ENCODE measurements around the gene SOX15. TPM values are rescaled to one million over a fixed set of nuclear protein-coding genes. Genes with fewer than 3 reads are reported as not detected.

Gene SOX15
- total and polyA plus RNA-seq, 7 donors = 0.11 to 0.71 (median 0.20) TPM

DNA sequence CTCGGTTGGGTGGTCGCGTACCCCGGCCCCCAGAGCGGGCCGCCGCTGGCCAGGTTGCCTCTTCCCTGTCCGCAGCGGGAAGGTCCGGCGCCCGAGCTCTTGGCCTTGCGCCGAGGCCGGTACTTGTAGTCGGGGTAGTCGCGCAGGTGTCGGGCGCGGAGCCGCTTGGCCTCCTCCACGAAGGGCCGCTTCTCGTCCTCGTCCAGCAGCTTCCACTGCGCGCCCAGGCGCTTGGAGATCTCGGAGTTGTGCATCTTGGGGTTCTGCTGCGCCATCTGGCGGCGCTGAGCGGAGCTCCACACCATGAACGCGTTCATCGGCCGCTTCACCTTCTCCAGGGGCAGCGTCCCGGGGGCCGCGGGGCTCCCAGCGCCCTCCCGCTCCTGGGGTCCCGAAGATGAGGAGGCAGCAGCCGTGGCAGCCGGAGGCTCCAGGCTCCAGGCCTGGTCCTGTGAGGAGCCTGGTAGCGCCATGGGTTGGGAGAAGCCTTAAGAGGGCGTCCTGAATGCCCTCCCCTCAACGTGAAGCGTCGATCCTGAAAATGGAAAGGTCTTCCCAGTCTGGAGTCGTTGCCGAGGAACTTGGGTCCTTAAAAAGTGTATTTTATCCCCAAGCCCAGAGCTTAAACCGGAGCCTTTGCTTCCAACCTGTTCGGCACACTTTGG lies 558 bp downstream of the SOX15 start:
- ATAC-seq = peak; percentile 78 to 90 (median 84)
- TF ChIP-seq, protein P1, sequence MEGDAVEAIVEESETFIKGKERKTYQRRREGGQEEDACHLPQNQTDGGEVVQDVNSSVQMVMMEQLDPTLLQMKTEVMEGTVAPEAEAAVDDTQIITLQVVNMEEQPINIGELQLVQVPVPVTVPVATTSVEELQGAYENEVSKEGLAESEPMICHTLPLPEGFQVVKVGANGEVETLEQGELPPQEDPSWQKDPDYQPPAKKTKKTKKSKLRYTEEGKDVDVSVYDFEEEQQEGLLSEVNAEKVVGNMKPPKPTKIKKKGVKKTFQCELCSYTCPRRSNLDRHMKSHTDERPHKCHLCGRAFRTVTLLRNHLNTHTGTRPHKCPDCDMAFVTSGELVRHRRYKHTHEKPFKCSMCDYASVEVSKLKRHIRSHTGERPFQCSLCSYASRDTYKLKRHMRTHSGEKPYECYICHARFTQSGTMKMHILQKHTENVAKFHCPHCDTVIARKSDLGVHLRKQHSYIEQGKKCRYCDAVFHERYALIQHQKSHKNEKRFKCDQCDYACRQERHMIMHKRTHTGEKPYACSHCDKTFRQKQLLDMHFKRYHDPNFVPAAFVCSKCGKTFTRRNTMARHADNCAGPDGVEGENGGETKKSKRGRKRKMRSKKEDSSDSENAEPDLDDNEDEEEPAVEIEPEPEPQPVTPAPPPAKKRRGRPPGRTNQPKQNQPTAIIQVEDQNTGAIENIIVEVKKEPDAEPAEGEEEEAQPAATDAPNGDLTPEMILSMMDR (IDR thresholded peaks at IDR 0.05) = peak; percentile 87
- DNase-seq = peak; percentile 87 to 93
- Histone ChIP-seq H3K27ac (peak overlapping the region; percentile 69), H3K9me3 (no peaks in the 10 kb centered on the region), H3K4me3 (peak overlapping the region; percentile 58), H3K36me3 (ENCODE audit: insufficient read depth in 1 of 2, low read depth in 1 of 2) (peaks cover 18 to 66% of the 10 kb centered on the region in 2 donors), H3K27me3 (ENCODE audit: insufficient read depth in 3 of 3, low read length in 2 of 3) (no peaks in the 10 kb centered on the region), H3K4me1 (peaks cover 40% of the 10 kb centered on the region)
- intact Hi-C loops (cut with DNase I) = loop anchor here in 1 of 2 donors (2.0 to 10.0 kb wide), 2 partner anchors 75 to 355 kb away; partner anchors contain the start of genes DVL2 and PHF23
- WGBS, 3 donors = 11 to 13% (median 12%) methylated on average over 49 to 56 of the region's 56 CpGs

DNA sequence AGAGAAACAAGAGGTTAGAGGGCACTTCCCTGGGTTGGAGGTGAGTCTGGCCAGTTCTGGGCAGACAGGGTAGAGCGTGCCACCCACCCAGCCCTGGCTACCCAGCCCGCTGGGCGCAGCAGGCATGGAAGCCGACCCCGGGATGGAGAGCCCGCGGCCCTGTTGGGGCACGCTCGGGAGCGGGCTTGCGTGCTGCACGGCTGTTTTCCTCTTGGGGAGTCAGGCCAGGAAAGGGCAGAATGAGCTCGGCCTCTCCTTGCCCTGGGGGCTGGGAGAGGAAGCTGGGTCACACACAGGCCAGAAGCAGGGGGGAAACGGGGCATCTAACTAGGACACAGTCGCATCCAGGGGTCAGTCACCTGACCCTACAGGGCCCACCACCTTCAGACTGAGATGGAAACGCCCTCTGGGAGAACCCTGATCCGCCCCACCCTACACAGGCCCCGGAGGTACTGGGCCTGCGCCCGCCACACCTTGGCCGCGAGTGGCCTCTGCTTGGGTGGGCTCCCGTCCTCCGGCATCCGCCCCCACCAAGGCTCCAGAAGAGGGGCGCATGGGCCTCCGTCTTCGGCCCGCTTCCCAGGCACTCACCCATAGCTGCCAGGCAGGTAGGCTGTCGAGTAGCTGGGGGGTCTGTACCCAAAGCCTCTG lies 1.2 kb downstream of the SOX15 start:
- Histone ChIP-seq H3K4me3 (peak overlapping the region; percentile 58), H3K27me3 (ENCODE audit: insufficient read depth in 3 of 3, low read length in 2 of 3) (no peaks in the 10 kb centered on the region), H3K9me3 (no peaks in the 10 kb centered on the region), H3K36me3 (ENCODE audit: insufficient read depth in 1 of 2, low read depth in 1 of 2) (peaks cover 17 to 59% of the 10 kb centered on the region in 2 donors), H3K27ac (peak overlapping the region; percentile 69), H3K4me1 (peaks cover 40% of the 10 kb centered on the region)
- WGBS, 3 donors = 57 to 71% (median 57%) methylated on average over 28 to 30 of the region's 30 CpGs
- DNase-seq (peak in 1 of 2 donors; percentile 55), ATAC-seq (peak; percentile 0 to 3 (median 1))
- intact Hi-C loops (cut with DNase I) = loop anchor here in 1 of 2 donors (2.0 to 10.0 kb wide), 2 partner anchors 74 to 354 kb away; partner anchors contain the start of genes DVL2 and PHF23
- TF ChIP-seq, protein P1 (IDR thresholded peaks at IDR 0.05) = no peak

- intact Hi-C loops (cut with DNase I) = loop anchor here in 1 of 2 donors (2.0 to 10.0 kb wide), 2 partner anchors 73 to 353 kb away; partner anchors contain the start of genes DVL2 and PHF23
- no peak overlapping the region for H3K4me3 ChIP-seq
Observed at GRCh38 chr17:7587420-7588151, 2.3 kb downstream of the SOX15 start.

More at GRCh38 chr17:7587420-7588151, 2.3 kb downstream of the SOX15 start:
- Histone ChIP-seq H3K4me1 (peaks cover 48% of the 10 kb centered on the region), H3K27me3 (ENCODE audit: insufficient read depth in 3 of 3, low read length in 2 of 3) (no peaks in the 10 kb centered on the region), H3K36me3 (ENCODE audit: insufficient read depth in 1 of 2, low read depth in 1 of 2) (peaks cover 8 to 49% of the 10 kb centered on the region in 2 donors), H3K27ac (peak overlapping the region; percentile 8), H3K9me3 (no peaks in the 10 kb centered on the region)
- TF ChIP-seq, protein P1 (IDR thresholded peaks at IDR 0.05) = no peak
- 61 to 66% (median 63%) methylated on average over 12 of the region's 12 CpGs for WGBS, 3 donors
- DNase-seq (peak; percentile 25 to 48), ATAC-seq (no peak)

Measured in psoas muscle (tissue), 8 donors.